SK-N-SH treated with all-trans-retinoic acid at 6 μM for 48 hours (cell line): ENCODE results near the gene TOM1.

Source experiments
- ARNTL ChIP-seq: fragments of 450-650 bp; formaldehyde crosslinking; IDR thresholded peaks from 2 replicates; pipeline ENCODE4 v1.5.0; 2020; ENCODE audit warnings: low read depth, mild to moderate bottlenecking, moderate library complexity, borderline replicate concordance
- BACH2 ChIP-seq: fragments of 250-450 bp; sonication (Bioruptor Pico); IDR thresholded peaks from 2 replicates; pipeline ENCODE4 v1.9.0; 2021; ENCODE audit warnings: mild to moderate bottlenecking, borderline replicate concordance
- CREB5 ChIP-seq: fragments of 250-450 bp; sonication (Bioruptor Pico); IDR thresholded peaks from 2 replicates; pipeline ENCODE4 v1.5.1; 2020; ENCODE audit warnings: low read depth, mild to moderate bottlenecking, moderate library complexity
- ESRRG ChIP-seq: fragments of 250-450 bp; sonication (Bioruptor Pico); IDR thresholded peaks from 2 replicates; pipeline ENCODE4 v1.6.1; 2021; ENCODE audit warnings: mild to moderate bottlenecking
- ISL1 ChIP-seq: fragments of 250-450 bp; sonication (Bioruptor Pico); IDR thresholded peaks from 2 replicates; pipeline ENCODE4 v2.1.2; 2022; ENCODE audit warnings: mild to moderate bottlenecking, moderate library complexity
- PATZ1 ChIP-seq: fragments of 250-450 bp; sonication (Bioruptor Pico); IDR thresholded peaks from 2 replicates; pipeline ENCODE4 v1.8.0; 2020; ENCODE audit warnings: mild to moderate bottlenecking, moderate library complexity, borderline replicate concordance
- PPARA ChIP-seq: fragments of 250-450 bp; sonication (Bioruptor Pico); IDR thresholded peaks from 2 replicates; pipeline ENCODE4 v1.5.0; 2020; ENCODE audit warnings: mild to moderate bottlenecking, borderline replicate concordance
- ZNF8 ChIP-seq: fragments of 450-650 bp; formaldehyde crosslinking; IDR thresholded peaks from 2 replicates; pipeline ENCODE4 v1.5.0; 2020; ENCODE audit warnings: mild to moderate bottlenecking, moderate library complexity

GRCh38 chr22:35258191-35258988 is 41.3 kb upstream of the TOM1 start:
- TF ChIP-seq ESRRG (CRISPR knock-in tag) = no peak
- TF ChIP-seq ZNF8 (CRISPR knock-in tag) = no peak
- no peak for TF ChIP-seq BACH2 (CRISPR knock-in tag)
- no peak for TF ChIP-seq CREB5 (CRISPR knock-in tag)
- no peak for TF ChIP-seq ARNTL (CRISPR knock-in tag)
- TF ChIP-seq PPARA (CRISPR knock-in tag) = no peak
- no peak for TF ChIP-seq PATZ1 (CRISPR knock-in tag)
- no peak for TF ChIP-seq ISL1 (CRISPR knock-in tag)
